Type B pancreatic cell (in vitro differentiated cells): Measurements from ENCODE around the gene ZSWIM6. TPM values are rescaled to one million over a fixed set of nuclear protein-coding genes. Genes with fewer than 3 reads are reported as not detected.

Experiments
- DNase-seq: peaks from one replicate; pipeline ENCODE4 v3.0.0; 2021; ENCODE audit warnings: mixed read lengths; ENCODE audit not compliant: unreplicated experiment; ENCODE audit errors: extremely low spot score
- H3K27ac Mint-ChIP-seq: 2 replicates; pipeline ENCODE4 v1.8.0; 2021; ENCODE audit warnings: mild to moderate bottlenecking, mixed read lengths
- H3K27me3 Mint-ChIP-seq: 2 replicates; pipeline ENCODE4 v1.8.0; 2021; ENCODE audit warnings: mixed read lengths
- H3K36me3 Mint-ChIP-seq: 2 replicates; pipeline ENCODE4 v1.8.0; 2021; ENCODE audit warnings: mixed read lengths
- H3K4me1 Mint-ChIP-seq: one replicate; pipeline ENCODE4 v1.8.0; 2021; ENCODE audit warnings: mixed read lengths; ENCODE audit not compliant: unreplicated experiment
- H3K4me3 Mint-ChIP-seq: 2 replicates; pipeline ENCODE4 v1.8.0; 2021; ENCODE audit warnings: mild to moderate bottlenecking, mixed read lengths
- H3K9me3 Mint-ChIP-seq: 2 replicates; pipeline ENCODE4 v1.8.0; 2021; ENCODE audit warnings: mixed read lengths
- total RNA-seq: library from RNA; stranded (reverse); gene quantifications from 2 replicates; pipeline ENCODE4 v1.2.1, GENCODE V29; 2021; ENCODE audit warnings: low replicate concordance
- TF ChIP-seq, protein P1 (sequence below): fragments of 200-600 bp; sonication (generic); conservative IDR thresholded peaks from 2 replicates; pipeline ENCODE4 v1.5.0; 2021; ENCODE audit warnings: antibody characterized with exemption, mild to moderate bottlenecking

ZSWIM6 gene
- total RNA-seq, 1 donor from 2014 or later = 24.6 TPM

DNA sequence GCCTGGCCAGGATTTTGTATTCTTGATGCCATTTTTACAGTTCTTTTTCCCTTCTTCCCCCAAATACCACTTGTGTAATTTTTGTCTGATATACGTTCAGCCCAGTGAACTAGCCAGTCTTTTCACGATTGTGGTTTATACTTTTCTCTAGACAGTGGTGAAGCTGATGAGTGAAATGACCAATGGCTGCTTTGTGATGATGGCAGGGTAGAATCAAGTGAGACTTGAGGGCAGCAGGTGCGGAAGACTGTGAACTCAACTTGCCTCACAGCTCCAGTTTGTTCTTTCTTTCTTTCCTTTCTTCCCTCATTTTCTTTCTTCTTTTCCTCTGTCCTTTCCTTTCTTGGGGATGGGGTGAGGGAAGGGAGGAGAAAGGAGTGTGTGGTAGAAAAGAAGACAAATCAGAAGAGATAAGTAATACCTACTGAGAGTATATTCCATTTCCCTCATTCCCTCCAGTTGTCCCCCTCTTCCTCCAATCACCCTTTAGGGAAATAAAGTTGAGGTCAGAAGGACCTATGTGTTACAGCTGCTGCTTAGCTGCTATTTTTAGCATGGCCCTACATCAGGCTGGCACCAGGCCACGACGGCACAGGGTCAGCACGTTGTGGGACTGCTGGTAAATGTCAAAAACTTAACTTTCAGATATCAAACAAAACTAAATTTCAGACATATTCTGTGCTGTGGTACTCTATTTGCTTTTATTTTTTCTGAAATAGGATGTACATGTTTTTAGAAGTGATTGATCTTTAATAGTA, 12.3 kb downstream of the ZSWIM6 start:
- Mint-ChIP-seq H3K4me1 (peaks cover 44% of the 10 kb centered on the region), H3K9me3 (peaks cover 6% of the 10 kb centered on the region), H3K36me3 (peaks cover 11% of the 10 kb centered on the region), H3K27ac (peak overlapping the region; percentile 36), H3K27me3 (no peaks in the 10 kb centered on the region), H3K4me3 (no peak overlapping the region)
- no peak for DNase-seq
- TF ChIP-seq, protein P1, sequence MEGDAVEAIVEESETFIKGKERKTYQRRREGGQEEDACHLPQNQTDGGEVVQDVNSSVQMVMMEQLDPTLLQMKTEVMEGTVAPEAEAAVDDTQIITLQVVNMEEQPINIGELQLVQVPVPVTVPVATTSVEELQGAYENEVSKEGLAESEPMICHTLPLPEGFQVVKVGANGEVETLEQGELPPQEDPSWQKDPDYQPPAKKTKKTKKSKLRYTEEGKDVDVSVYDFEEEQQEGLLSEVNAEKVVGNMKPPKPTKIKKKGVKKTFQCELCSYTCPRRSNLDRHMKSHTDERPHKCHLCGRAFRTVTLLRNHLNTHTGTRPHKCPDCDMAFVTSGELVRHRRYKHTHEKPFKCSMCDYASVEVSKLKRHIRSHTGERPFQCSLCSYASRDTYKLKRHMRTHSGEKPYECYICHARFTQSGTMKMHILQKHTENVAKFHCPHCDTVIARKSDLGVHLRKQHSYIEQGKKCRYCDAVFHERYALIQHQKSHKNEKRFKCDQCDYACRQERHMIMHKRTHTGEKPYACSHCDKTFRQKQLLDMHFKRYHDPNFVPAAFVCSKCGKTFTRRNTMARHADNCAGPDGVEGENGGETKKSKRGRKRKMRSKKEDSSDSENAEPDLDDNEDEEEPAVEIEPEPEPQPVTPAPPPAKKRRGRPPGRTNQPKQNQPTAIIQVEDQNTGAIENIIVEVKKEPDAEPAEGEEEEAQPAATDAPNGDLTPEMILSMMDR = no peak

DNA sequence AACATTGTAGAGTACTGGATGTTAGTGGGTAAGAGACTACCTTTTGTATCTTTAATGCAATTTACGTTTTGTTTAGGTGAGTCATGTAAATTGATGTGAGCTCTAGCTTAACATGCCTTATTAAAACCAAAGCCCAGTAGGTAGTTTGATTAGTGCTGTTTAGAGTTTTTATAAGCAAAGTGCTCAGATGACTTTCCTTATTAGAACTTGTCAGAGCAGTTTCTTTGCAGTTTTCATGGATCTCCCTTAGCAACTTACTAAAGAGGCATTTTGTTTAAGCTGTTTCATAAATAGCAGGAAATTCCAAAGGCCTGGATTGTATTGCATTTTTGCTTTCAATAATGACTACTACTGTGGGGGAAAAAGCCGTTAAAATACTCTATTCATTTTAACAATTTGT, 14.5 kb downstream of the ZSWIM6 start:
- Mint-ChIP-seq H3K36me3 (peaks cover 11% of the 10 kb centered on the region), H3K27me3 (no peaks in the 10 kb centered on the region), H3K27ac (no peak overlapping the region), H3K4me3 (no peak overlapping the region), H3K9me3 (peaks cover 6% of the 10 kb centered on the region), H3K4me1 (peaks cover 50% of the 10 kb centered on the region)
- no peak for DNase-seq
- TF ChIP-seq, protein P1 = no peak

DNA sequence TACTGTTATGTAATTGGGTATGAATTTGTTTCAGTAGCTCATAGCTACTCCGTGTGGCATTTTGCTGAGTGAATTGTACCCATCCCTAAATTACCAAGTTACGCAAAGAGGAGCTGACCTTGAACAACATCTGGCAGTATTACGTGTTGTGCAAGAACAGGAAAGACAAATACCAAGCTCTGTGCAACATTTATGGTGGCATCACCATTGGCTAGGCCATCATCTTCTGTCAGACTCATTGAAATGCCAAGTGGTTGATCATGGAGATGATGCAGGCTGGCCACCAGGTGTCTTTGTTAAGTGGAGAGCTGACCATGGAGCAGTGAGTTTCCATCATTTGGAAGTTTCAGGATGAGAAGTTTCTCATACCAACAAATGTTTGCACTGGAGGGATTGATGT, 15.0 kb downstream of the ZSWIM6 start:
- Mint-ChIP-seq H3K27me3 (no peaks in the 10 kb centered on the region), H3K4me3 (no peak overlapping the region), H3K4me1 (peaks cover 52% of the 10 kb centered on the region), H3K27ac (no peak overlapping the region), H3K36me3 (peaks cover 11% of the 10 kb centered on the region), H3K9me3 (peaks cover 6% of the 10 kb centered on the region)
- TF ChIP-seq, protein P1 = no peak
- no peak for DNase-seq

DNA sequence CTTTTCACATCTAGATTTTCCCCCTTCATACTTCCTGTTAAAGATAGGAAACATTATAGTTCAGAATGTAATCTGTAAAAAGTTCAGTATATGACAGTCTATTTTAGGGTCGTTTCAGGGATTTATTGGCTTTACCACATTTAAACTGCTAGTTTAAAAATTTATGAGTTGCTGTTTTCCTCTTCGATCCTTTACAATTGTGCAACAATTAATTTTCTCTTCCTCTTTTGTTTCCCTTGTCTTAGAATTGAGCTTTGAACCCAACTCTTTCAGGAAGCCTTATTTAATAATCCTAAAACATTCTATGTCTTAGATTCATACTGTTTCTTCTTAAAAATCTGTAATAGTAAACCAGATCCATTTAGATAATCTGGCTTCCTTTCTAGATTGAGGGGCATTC, 16.4 kb downstream of the ZSWIM6 start:
- H3K27me3 Mint-ChIP-seq = no peaks in the 10 kb centered on the region
- no peak overlapping the region for H3K4me3 Mint-ChIP-seq
- TF ChIP-seq, protein P1 = no peak
- peaks cover 6% of the 10 kb centered on the region for H3K9me3 Mint-ChIP-seq
- no peak overlapping the region for H3K27ac Mint-ChIP-seq
- H3K36me3 Mint-ChIP-seq = peaks cover 11% of the 10 kb centered on the region
- H3K4me1 Mint-ChIP-seq = peaks cover 58% of the 10 kb centered on the region
- no peak for DNase-seq

DNA sequence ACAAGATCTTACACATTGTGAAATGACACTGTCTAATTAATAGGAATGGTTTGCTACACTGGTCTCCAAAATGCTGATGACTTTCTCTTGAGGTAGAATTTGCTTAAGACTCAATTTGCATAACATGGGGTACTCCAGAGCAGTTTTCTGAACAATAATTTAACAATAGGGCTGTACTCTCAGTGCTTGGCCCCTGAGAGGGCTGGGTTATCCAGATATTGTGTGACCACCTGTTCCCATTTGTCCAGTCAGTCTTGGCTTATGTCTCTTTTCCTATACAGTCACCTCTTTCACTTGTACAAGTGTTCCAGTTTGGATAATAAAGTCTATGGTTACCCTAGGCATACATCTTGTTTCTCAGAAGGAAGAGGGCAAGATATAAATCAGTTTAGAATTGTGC, 17.9 kb downstream of the ZSWIM6 start:
- no peak for DNase-seq
- H3K4me3 Mint-ChIP-seq = no peak overlapping the region
- H3K36me3 Mint-ChIP-seq = peaks cover 11% of the 10 kb centered on the region
- peaks cover 57% of the 10 kb centered on the region for H3K4me1 Mint-ChIP-seq
- H3K9me3 Mint-ChIP-seq = peaks cover 6% of the 10 kb centered on the region
- TF ChIP-seq, protein P1 = no peak
- H3K27me3 Mint-ChIP-seq = no peaks in the 10 kb centered on the region
- no peak overlapping the region for H3K27ac Mint-ChIP-seq
